Activated CD8-positive, alpha-beta T cell treated with anti-CD3 and anti-CD28 coated beads for 36 hours (primary cell): ENCODE measurements around the gene SCN8A. TPM values are rescaled to one million over a fixed set of nuclear protein-coding genes. Genes with fewer than 3 reads are reported as not detected.

Experiments used
- ATAC-seq: fragments of 200-7000 bp; cut with Tn5 transposase; one replicate; pipeline ENCODE4 v1.10.0; 2021; ENCODE audit warnings: mild to moderate bottlenecking, moderate library complexity
- CTCF ChIA-PET: fragments of 350-600 bp; sonication (Branson Sonifier 250); formaldehyde crosslinking; loops from one replicate; lab custom pipeline; 2021; ENCODE audit warnings: antibody characterized with exemption; lab: Charles Lee
- POLR2A ChIA-PET: fragments of 350-600 bp; sonication (Branson Sonifier 250); formaldehyde crosslinking; loops from one replicate; lab custom pipeline; 2021; ENCODE audit warnings: antibody characterized with exemption; lab: Charles Lee
- DNase-seq: peaks from one replicate; pipeline ENCODE4 v3.0.0-alpha.2; 2020
- H3K27ac Mint-ChIP-seq: one replicate; pipeline ENCODE4 v1.8.0; 2021; ENCODE audit warnings: mild to moderate bottlenecking, mixed read lengths
- H3K27me3 Mint-ChIP-seq: one replicate; pipeline ENCODE4 v1.8.0; 2021; ENCODE audit warnings: mixed read lengths
- H3K36me3 Mint-ChIP-seq: one replicate; pipeline ENCODE4 v1.8.0; 2021; ENCODE audit warnings: low read depth, mixed read lengths
- H3K4me1 Mint-ChIP-seq: one replicate; pipeline ENCODE4 v1.8.0; 2021; ENCODE audit warnings: low read depth, mixed read lengths
- H3K4me3 Mint-ChIP-seq: one replicate; pipeline ENCODE4 v1.8.0; 2021; ENCODE audit warnings: mild to moderate bottlenecking, moderate library complexity, mixed read lengths
- H3K9me3 Mint-ChIP-seq: one replicate; pipeline ENCODE4 v1.8.0; 2021; ENCODE audit warnings: mixed read lengths
- CTCF ChIP-seq: fragments of 200-600 bp; IDR thresholded peaks from one replicate; pipeline ENCODE4 v1.8.0; 2022; ENCODE audit warnings: antibody characterized with exemption, mild to moderate bottlenecking
- intact Hi-C: fragments of 100-400 bp; cut with micrococcal nuclease; formaldehyde crosslinking; loops from one replicate; pipeline ENCODE4 v1.10.0; 2022
- total RNA-seq, 2 experiments: library from RNA; stranded (reverse); gene quantifications; one replicate each; pipeline ENCODE4 v1.2.3, GENCODE V29; 2021

Gene SCN8A
- total RNA-seq, 2 experiments from 2014 or later, result 0.77 to 0.78 TPM

- ChIA-PET POLR2A (no interaction called here), CTCF (no interaction called here)
- Mint-ChIP-seq H3K27me3 (no peaks in the 10 kb centered on the region), H3K36me3 (no peaks in the 10 kb centered on the region), H3K27ac (peak overlapping the region; percentile 30), H3K4me3 (peak overlapping the region; percentile 66), H3K9me3 (no peaks in the 10 kb centered on the region), H3K4me1 (peaks cover 21% of the 10 kb centered on the region)
- ATAC-seq, result no peak
- intact Hi-C loops, result loop anchor here (5.0 kb wide), 1 partner anchor 400 kb away; the partner anchor contains the start of gene SLC4A8
- no peak for DNase-seq
- TF ChIP-seq CTCF, result no peak
These were observed 231.2 kb downstream of the SCN8A start for GRCh38 chr12:51822261-51822616.

- CTCF ChIA-PET, result interaction anchor here (1.0 to 3.9 kb wide), 9 partner anchors 8 to 404 kb away, joined by 3 to 31 read pairs (median 7); a partner anchor contains a TSS
- intact Hi-C loops, result loop anchor here (5.0 kb wide), 1 partner anchor 401 kb away; the partner anchor contains the start of gene SLC4A8
- H3K9me3 Mint-ChIP-seq, result no peaks in the 10 kb centered on the region
- H3K4me1 Mint-ChIP-seq, result peaks cover 28% of the 10 kb centered on the region
- no peak for TF ChIP-seq CTCF
- POLR2A ChIA-PET, result interaction anchor here (0.9 to 1.3 kb wide), 2 partner anchors 149 to 425 kb away, joined by 3 read pairs; no protein-coding TSS in a partner anchor
- peak overlapping the region; percentile 21 for H3K4me3 Mint-ChIP-seq
- H3K27ac Mint-ChIP-seq, result no peak overlapping the region
- H3K36me3 Mint-ChIP-seq, result no peaks in the 10 kb centered on the region
- H3K27me3 Mint-ChIP-seq, result no peaks in the 10 kb centered on the region
- DNase-seq (no peak), ATAC-seq (no peak)
These were observed 231.9 kb downstream of the SCN8A start for GRCh38 chr12:51822956-51823355.

- ATAC-seq (no peak), DNase-seq (peak; percentile 46)
- POLR2A ChIA-PET, result interaction anchor here (1.3 kb wide), 2 partner anchors 10 to 148 kb away, joined by 3 to 4 read pairs; no protein-coding TSS in a partner anchor
- Mint-ChIP-seq H3K27ac (no peak overlapping the region), H3K36me3 (no peaks in the 10 kb centered on the region), H3K4me1 (peaks cover 36% of the 10 kb centered on the region), H3K4me3 (no peak overlapping the region), H3K9me3 (no peaks in the 10 kb centered on the region), H3K27me3 (no peaks in the 10 kb centered on the region)
- intact Hi-C loops, result loop anchor here (5.0 kb wide), 1 partner anchor 402 kb away; the partner anchor contains the start of gene SLC4A8
- TF ChIP-seq CTCF, result peak; percentile 48
- CTCF ChIA-PET, result interaction anchor here (0.9 to 3.9 kb wide), 26 partner anchors 8 to 428 kb away, joined by 3 to 31 read pairs (median 3); partner anchors contain the start of gene SLC4A8
These were observed 233.0 kb downstream of the SCN8A start for GRCh38 chr12:51823875-51824565.

- Mint-ChIP-seq H3K27ac (no peak overlapping the region), H3K4me3 (no peak overlapping the region), H3K36me3 (no peaks in the 10 kb centered on the region), H3K27me3 (no peaks in the 10 kb centered on the region), H3K9me3 (no peaks in the 10 kb centered on the region), H3K4me1 (peaks cover 31% of the 10 kb centered on the region)
- ChIA-PET CTCF (interaction anchor here (1.0 to 3.9 kb wide), 6 partner anchors 11 to 395 kb away, joined by 3 to 31 read pairs (median 6); a partner anchor contains a TSS), POLR2A (no interaction called here)
- DNase-seq (no peak), ATAC-seq (no peak)
- intact Hi-C loops, result no loop called here
- TF ChIP-seq CTCF, result no peak
These were observed 234.2 kb downstream of the SCN8A start for GRCh38 chr12:51825216-51825615.

- Mint-ChIP-seq H3K27me3 (peaks cover 4% of the 10 kb centered on the region), H3K4me1 (peaks cover 31% of the 10 kb centered on the region), H3K4me3 (no peak overlapping the region), H3K27ac (peak overlapping the region; percentile 35), H3K9me3 (no peaks in the 10 kb centered on the region), H3K36me3 (no peaks in the 10 kb centered on the region)
- POLR2A ChIA-PET, result no interaction called here
- TF ChIP-seq CTCF, result no peak
- intact Hi-C loops, result no loop called here
- no peak for ATAC-seq
- no peak for DNase-seq
- CTCF ChIA-PET, result no interaction called here
These were observed 235.8 kb downstream of the SCN8A start for GRCh38 chr12:51826881-51827280.
